ENCODE measurements around the gene HYAL4.
"Not testable (repeated sequence)": the region's sequence is repeated elsewhere in the genome, so short reads cannot be mapped to it uniquely, and the experiment has no call there.

Gene HYAL4

DNA sequence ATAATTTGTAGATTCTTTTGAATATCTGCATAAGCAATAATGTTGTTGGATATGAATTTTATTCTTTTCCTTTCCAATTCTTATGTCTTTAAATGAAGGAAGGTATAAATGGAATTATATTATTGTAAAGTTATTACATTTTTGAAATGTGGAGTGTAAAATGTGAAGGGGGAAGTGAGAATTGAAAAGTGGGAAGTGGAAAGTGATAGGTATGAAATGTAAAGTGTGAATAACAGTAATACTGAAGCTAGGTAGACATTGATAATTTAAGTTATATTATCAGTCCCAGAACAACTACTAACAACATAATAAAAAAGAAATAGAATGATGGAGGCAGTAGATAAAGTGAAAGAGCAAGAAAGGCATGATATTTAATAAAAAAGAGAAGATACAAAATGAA is 39.7 kb upstream of the HYAL4 start:
- TF ChIP-seq, protein P1, sequence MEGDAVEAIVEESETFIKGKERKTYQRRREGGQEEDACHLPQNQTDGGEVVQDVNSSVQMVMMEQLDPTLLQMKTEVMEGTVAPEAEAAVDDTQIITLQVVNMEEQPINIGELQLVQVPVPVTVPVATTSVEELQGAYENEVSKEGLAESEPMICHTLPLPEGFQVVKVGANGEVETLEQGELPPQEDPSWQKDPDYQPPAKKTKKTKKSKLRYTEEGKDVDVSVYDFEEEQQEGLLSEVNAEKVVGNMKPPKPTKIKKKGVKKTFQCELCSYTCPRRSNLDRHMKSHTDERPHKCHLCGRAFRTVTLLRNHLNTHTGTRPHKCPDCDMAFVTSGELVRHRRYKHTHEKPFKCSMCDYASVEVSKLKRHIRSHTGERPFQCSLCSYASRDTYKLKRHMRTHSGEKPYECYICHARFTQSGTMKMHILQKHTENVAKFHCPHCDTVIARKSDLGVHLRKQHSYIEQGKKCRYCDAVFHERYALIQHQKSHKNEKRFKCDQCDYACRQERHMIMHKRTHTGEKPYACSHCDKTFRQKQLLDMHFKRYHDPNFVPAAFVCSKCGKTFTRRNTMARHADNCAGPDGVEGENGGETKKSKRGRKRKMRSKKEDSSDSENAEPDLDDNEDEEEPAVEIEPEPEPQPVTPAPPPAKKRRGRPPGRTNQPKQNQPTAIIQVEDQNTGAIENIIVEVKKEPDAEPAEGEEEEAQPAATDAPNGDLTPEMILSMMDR (IDR thresholded peaks at IDR 0.05), result no peak
- DNase-seq (ENCODE audit: low spot score), result no peak
- Histone ChIP-seq H3K4me3 (no peak overlapping the region), H3K27ac (no peak overlapping the region)

DNA sequence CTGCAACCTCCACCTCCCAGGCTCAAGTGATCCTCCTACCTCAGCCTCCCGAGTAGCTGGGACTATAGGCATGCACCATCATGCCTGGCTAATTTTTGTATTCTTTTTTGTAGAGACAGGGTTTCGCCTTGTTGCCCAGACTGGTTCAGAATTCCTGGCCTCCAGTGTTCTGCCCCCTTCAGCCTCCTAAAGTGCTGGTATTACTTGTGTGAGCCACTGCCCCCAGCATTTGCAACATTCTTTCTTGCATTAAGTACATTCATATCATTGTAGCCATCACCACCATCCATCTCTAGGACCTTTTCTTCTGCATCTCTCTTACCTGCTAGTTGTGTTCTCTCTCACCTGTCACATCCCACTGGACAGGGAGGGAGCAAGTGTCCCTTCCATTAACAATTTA is 35.5 kb upstream of the HYAL4 start:
- TF ChIP-seq, protein P1 (IDR thresholded peaks at IDR 0.05), result no peak
- H3K27ac ChIP-seq, result no peak overlapping the region

DNA sequence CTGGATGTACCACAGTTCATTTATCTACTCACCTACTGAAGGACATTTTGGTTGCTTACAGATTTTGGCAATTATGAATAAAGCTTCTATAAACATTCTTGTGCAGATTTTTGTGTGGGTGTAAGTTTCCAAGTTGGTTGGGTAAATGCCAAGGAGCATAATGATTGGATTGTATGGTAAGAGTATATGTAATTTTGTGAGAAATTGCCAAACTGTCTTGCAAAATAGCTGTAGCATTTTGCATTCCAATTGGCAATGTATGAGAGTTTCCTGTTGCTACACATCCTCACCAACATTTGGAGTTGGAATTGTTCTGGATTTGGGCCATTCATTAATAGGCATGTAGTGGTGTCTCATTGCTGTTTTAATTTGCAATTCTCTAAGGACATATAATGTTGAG is 33.9 kb upstream of the HYAL4 start:
- Histone ChIP-seq H3K27ac (no peak overlapping the region), H3K4me3 (no peak overlapping the region)
- TF ChIP-seq, protein P1 (IDR thresholded peaks at IDR 0.05), result no peak
- no peak for DNase-seq (ENCODE audit: low spot score)

More for the DNA sequence above, 35.5 kb upstream of the HYAL4 start:
- H3K4me3 ChIP-seq, result no peak overlapping the region
- DNase-seq (ENCODE audit: low spot score), result no peak

DNA sequence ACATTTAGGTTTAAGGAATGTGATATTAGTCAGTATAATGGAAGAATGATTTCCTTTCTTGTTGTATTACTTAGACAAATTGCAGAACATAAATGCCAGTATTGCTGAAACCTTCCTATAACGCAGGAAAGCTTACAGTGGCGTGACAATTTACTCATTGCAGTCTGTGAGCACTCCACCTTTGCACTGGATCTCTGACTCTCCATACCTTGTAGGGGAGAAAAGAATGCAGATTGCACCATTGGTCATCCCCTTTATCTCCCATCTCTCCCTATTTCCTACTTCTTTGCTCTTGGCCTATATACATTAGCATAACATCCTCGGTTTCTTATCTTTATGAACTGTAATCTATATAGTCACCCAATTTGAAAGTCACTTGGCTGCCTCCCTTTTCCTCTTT is 28.1 kb upstream of the HYAL4 start:
- no peak overlapping the region for H3K4me3 ChIP-seq
- TF ChIP-seq, protein P1 (IDR thresholded peaks at IDR 0.05), result no peak
- no peak overlapping the region for H3K27ac ChIP-seq
- no peak for DNase-seq (ENCODE audit: low spot score)

DNA sequence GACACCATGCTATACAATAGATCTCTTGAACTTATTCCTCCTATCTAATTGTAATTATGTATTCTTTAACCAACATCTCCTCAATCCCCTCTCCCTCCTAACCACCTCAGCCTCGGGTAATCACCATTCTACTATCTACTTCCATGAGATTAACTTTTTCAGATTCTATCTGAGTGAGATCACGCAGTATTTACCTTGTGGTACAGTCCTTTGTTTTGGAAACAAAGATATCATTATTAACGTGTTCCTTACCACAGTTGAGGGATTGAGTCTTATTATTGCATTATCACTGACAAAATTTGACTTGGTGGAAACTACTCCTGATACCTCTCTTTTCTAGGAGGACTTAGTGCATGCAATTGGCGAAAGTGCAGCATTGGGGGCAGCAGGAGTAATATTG is 26.0 kb upstream of the HYAL4 start:
- Histone ChIP-seq H3K27ac (no peak overlapping the region), H3K4me3 (no peak overlapping the region)
- TF ChIP-seq, protein P1 (IDR thresholded peaks at IDR 0.05), result no peak
- no peak for DNase-seq (ENCODE audit: low spot score)

DNA sequence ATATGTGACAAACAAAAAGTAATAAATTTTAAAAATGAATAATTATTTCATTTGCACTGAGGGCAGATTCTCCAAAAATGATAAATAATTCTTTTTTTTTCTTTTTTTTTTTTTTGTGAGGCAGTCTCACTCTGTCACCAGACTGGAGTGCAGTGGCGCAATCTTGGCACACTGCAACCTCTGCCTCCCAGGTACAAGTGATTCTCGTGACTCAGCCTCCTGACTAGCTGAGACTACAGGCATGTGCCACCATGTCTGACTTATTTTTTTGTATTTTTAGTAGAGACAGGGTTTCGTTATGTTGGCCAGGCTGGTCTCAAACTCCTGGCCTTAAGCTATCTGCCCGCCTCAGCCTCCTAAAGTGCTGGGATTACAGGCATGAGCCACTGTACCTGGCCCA is 25.2 kb upstream of the HYAL4 start:
- DNase-seq (ENCODE audit: low spot score); H3K4me3 ChIP-seq; H3K27ac ChIP-seq: not testable (repeated sequence)

DNA sequence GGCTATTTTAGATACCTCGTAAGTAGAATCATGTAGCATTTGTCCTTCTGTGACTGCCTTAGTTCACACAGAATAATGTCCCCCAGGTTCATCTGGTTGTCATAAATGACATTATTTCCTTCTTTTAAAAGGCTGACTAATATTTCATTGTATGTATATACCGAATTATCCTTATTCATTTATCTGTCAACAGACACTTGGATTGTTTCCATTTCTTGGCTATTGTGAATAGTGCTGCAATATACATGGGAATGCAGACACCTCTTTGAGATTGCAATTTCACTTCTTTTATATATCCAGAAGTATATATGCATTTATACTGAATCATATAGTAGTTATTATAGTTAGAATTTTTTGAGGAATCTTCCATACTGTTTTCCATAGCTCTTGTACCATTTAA is 24.1 kb upstream of the HYAL4 start:
- TF ChIP-seq, protein P1 (IDR thresholded peaks at IDR 0.05), result no peak
- Histone ChIP-seq H3K27ac (no peak overlapping the region), H3K4me3 (no peak overlapping the region)
- DNase-seq (ENCODE audit: low spot score), result no peak

DNA sequence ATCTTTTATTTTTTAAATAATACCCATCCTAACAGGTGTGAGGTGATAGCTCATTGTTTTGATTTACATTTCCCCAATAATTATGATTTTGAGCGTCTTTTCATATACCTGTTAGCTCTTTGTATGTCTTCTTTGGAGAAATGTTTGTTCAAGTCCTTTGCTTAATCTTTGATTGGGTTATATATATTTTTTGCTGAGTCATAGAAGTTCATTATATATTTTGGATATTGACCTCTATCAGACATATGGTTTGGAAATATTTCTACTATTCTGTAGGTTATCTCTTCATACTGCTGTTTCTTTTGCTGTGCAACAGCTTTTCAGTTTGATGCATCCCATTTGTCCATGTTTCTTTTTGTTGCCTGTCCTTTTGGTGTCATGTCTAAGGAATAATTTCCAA is 23.6 kb upstream of the HYAL4 start:
- TF ChIP-seq, protein P1 (IDR thresholded peaks at IDR 0.05), result no peak
- no peak for DNase-seq (ENCODE audit: low spot score)
- Histone ChIP-seq H3K4me3 (no peak overlapping the region), H3K27ac (no peak overlapping the region)
